Hepatocyte (in vitro differentiated cells): ENCODE results near the gene GPHN. TPM values are rescaled to one million over a fixed set of nuclear protein-coding genes. Genes with fewer than 3 reads are reported as not detected.
A peak's percentile ranks its signal among the peaks of the same experiment; 100 is the strongest.

Source experiments
- DNase-seq: peaks from one replicate; pipeline ENCODE4 v3.0.0-alpha.2; 2016; ENCODE audit warnings: low spot score
- H2AFZ ChIP-seq: fragments of 200-600 bp; sonication (generic); 2 replicates; pipeline ENCODE4 v1.6.0; 2016; ENCODE audit warnings: antibody characterized with exemption, mild to moderate bottlenecking
- H3K27ac ChIP-seq: fragments of 200-600 bp; sonication (generic); 2 replicates; pipeline ENCODE4 v1.5.1; 2016; ENCODE audit warnings: mild to moderate bottlenecking
- H3K27me3 ChIP-seq: fragments of 200-600 bp; sonication (generic); 2 replicates; pipeline ENCODE4 v1.6.1; 2016
- H3K36me3 ChIP-seq: fragments of 200-600 bp; sonication (generic); replicated peaks from 2 replicates; pipeline ENCODE4 v1.5.1; 2016; ENCODE audit warnings: low read depth; ENCODE audit not compliant: insufficient read depth
- H3K4me1 ChIP-seq: fragments of 200-600 bp; sonication (generic); 2 replicates; pipeline ENCODE4 v1.5.1; 2016; ENCODE audit warnings: mild to moderate bottlenecking, moderate library complexity; ENCODE audit not compliant: insufficient read depth
- H3K4me2 ChIP-seq: fragments of 200-600 bp; sonication (generic); 2 replicates; pipeline ENCODE4 v1.6.0; 2016
- H3K4me3 ChIP-seq: fragments of 200-600 bp; sonication (generic); 2 replicates; pipeline ENCODE4 v1.5.1; 2016; ENCODE audit warnings: mild to moderate bottlenecking
- H3K79me2 ChIP-seq: fragments of 200-600 bp; sonication (generic); 2 replicates; pipeline ENCODE4 v1.6.0; 2017; ENCODE audit warnings: mild to moderate bottlenecking
- H3K9me2 ChIP-seq: fragments of 200-600 bp; sonication (generic); replicated peaks from 2 replicates; pipeline ENCODE4 v1.6.0; 2017; ENCODE audit warnings: mild to moderate bottlenecking; ENCODE audit not compliant: insufficient read depth
- H3K9me3 ChIP-seq: fragments of 200-600 bp; sonication (generic); 2 replicates; pipeline ENCODE4 v1.5.1; 2016; ENCODE audit warnings: low read depth, mild to moderate bottlenecking
- H4K20me1 ChIP-seq: fragments of 200-600 bp; sonication (generic); 2 replicates; pipeline ENCODE4 v1.6.0; 2016; ENCODE audit warnings: mild to moderate bottlenecking; ENCODE audit not compliant: insufficient read depth, poor library complexity, severe bottlenecking
- EZH2 ChIP-seq: fragments of 200-600 bp; sonication (generic); IDR thresholded peaks from 2 replicates; pipeline ENCODE4 v1.6.1; 2016; ENCODE audit warnings: antibody characterized with exemption, mild to moderate bottlenecking, borderline replicate concordance
- EZH2phosphoT487 ChIP-seq: fragments of 200-600 bp; sonication (generic); IDR thresholded peaks from one replicate; pipeline ENCODE4 v1.6.1; 2018; ENCODE audit warnings: antibody characterized with exemption, mild to moderate bottlenecking, low read depth, moderate library complexity; ENCODE audit not compliant: unreplicated experiment, severe bottlenecking
- WGBS: methylation state at CpG from one replicate; pipeline ENCODE4 v1.1.6; 2016; ENCODE audit warnings: low lambda C conversion rate; ENCODE audit errors: missing lambda C conversion rate; 5-methylcytosine and 5-hydroxymethylcytosine counted together
- polyA plus RNA-seq: library from polyadenylated mRNA; unstranded; fragments of >200 nt; fragmentation: Nextera tagmentation; extraction: Ambion mirVana; gene quantifications from 2 replicates; pipeline ENCODE4 v1.2.1, GENCODE V29; 2016
- total RNA-seq: library from RNA; depleted of rRNA; stranded (reverse); fragments of >200 nt; gene quantifications from 2 replicates; pipeline ENCODE4 v1.2.3, GENCODE V29; 2014
- TF ChIP-seq, protein P1 (sequence below): fragments of 200-600 bp; sonication (generic); IDR thresholded peaks from 2 replicates; pipeline ENCODE4 v1.5.1; 2016; ENCODE audit warnings: antibody characterized with exemption, mild to moderate bottlenecking; ENCODE audit not compliant: poor library complexity

The GPHN gene
- total and polyA plus RNA-seq, 2 experiments from 2014 or later, result 9.3 to 10.7 TPM

DNA sequence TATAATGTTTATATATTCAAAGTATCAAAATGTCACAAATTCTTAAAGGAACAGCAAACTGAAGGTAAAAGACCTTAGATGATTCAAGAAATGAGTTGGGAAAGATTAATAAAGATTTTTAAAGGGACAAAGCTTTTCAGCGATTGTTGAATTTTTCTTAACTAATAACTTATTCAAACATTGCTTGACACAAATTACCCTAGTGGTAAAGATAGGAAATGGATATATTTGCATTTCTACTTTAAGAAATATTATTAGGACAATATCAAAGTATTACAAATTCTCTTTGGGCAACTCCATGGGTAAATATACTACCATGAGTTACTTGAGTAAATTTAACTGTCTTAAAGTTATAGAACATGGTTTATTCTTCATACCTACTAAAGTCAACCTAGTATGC, 415.3 kb downstream of the GPHN start:
- no peak overlapping the region for H3K4me3 ChIP-seq
- peaks cover under 1% of the 10 kb centered on the region for H3K4me1 ChIP-seq
- TF ChIP-seq, protein P1, sequence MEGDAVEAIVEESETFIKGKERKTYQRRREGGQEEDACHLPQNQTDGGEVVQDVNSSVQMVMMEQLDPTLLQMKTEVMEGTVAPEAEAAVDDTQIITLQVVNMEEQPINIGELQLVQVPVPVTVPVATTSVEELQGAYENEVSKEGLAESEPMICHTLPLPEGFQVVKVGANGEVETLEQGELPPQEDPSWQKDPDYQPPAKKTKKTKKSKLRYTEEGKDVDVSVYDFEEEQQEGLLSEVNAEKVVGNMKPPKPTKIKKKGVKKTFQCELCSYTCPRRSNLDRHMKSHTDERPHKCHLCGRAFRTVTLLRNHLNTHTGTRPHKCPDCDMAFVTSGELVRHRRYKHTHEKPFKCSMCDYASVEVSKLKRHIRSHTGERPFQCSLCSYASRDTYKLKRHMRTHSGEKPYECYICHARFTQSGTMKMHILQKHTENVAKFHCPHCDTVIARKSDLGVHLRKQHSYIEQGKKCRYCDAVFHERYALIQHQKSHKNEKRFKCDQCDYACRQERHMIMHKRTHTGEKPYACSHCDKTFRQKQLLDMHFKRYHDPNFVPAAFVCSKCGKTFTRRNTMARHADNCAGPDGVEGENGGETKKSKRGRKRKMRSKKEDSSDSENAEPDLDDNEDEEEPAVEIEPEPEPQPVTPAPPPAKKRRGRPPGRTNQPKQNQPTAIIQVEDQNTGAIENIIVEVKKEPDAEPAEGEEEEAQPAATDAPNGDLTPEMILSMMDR, result no peak
- TF ChIP-seq EZH2 (no peak), EZH2phosphoT487 (no peak)
- 100% methylated on average over 1 of the region's 1 CpG for WGBS
- H4K20me1 ChIP-seq, result no peaks in the 10 kb centered on the region
- no peaks in the 10 kb centered on the region for H3K79me2 ChIP-seq
- no peak overlapping the region for H3K4me2 ChIP-seq
- no peaks in the 10 kb centered on the region for H3K36me3 ChIP-seq
- H2AFZ ChIP-seq, result no peak overlapping the region
- H3K27ac ChIP-seq, result no peak overlapping the region
- no peaks in the 10 kb centered on the region for H3K9me3 ChIP-seq
- DNase-seq, result no peak
- no peaks in the 10 kb centered on the region for H3K9me2 ChIP-seq
- no peaks in the 10 kb centered on the region for H3K27me3 ChIP-seq

DNA sequence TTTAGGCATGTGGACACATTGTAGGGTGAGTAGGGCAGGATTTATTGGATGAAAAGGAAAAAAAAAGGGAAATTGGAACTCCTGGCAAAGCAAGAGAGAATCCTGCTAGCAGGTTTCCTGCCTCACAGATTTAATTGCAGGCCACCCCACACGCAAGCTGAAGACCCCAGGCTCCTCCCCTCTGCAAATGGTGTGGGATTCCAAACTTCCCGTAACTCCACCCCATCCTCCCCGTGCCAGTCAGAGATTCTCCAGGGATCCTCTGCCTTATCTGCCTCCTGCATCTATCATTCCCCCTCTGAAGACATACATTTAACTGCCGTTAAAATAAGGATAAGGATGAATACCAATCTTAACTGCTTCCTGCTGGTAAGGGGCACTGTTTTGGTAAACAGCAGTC, 431.5 kb downstream of the GPHN start:
- Histone ChIP-seq H3K27me3 (no peaks in the 10 kb centered on the region), H3K4me1 (no peaks in the 10 kb centered on the region), H3K9me2 (no peaks in the 10 kb centered on the region), H3K4me3 (no peak overlapping the region), H3K79me2 (no peaks in the 10 kb centered on the region), H3K27ac (no peak overlapping the region), H3K36me3 (no peaks in the 10 kb centered on the region), H2AFZ (no peak overlapping the region), H3K4me2 (no peak overlapping the region), H3K9me3 (peaks cover 25% of the 10 kb centered on the region), H4K20me1 (no peaks in the 10 kb centered on the region)
- DNase-seq, result no peak
- WGBS, result 67% methylated on average over 4 of the region's 4 CpGs
- TF ChIP-seq EZH2phosphoT487, result no peak
- TF ChIP-seq, protein P1, result no peak
- no peak for TF ChIP-seq EZH2

DNA sequence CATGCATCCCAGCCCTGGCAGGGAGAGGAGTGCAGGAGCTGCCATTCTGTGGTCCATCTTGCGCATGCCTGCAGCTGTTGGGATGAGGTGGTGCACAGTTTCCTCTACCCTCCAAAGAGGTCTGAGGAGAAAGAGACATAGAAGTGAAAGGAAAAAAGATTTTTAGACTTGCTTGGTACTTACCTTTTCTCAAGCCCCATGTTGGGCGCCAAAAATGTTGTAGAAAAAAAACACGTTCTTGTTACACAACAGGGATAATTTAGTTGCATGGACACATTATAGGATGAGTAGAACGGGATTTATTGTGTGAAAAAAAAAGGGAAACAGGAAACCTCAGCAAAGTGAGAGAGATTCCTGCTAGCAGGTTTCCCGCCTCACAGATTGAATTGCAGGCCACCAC, 436.9 kb downstream of the GPHN start:
- no peak overlapping the region for H2AFZ ChIP-seq
- H3K36me3 ChIP-seq, result no peaks in the 10 kb centered on the region
- TF ChIP-seq EZH2 (no peak), EZH2phosphoT487 (no peak)
- TF ChIP-seq, protein P1, result no peak

DNA sequence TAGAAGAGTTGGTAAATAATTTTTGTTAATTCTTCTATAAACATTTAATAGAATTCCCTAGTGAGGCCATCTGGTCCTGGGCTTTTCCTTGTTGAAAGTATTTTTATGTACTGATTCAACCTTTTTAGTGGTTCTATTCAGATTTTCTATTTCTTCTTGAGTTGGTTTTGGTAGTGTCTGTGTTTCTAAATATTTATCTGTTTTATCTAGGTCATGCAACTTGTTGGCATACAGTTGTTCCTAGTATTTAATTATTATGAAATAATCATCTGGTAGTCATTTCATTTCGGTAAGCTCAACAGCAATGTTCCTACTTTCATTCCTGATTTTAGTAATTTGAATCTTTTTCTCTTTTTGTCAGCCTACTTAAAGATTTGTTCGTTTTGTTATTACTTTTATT, 447.2 kb downstream of the GPHN start:
- H3K9me2 ChIP-seq, result no peaks in the 10 kb centered on the region
- no peak overlapping the region for H2AFZ ChIP-seq
- no peaks in the 10 kb centered on the region for H3K27me3 ChIP-seq
- H4K20me1 ChIP-seq, result no peaks in the 10 kb centered on the region
- DNase-seq, result no peak
- H3K4me1 ChIP-seq, result no peaks in the 10 kb centered on the region
- no peaks in the 10 kb centered on the region for H3K79me2 ChIP-seq
- no peak overlapping the region for H3K27ac ChIP-seq
- WGBS, result 91% methylated on average over 2 of the region's 2 CpGs
- no peak overlapping the region for H3K4me3 ChIP-seq
- peaks cover 18% of the 10 kb centered on the region for H3K9me3 ChIP-seq
- no peaks in the 10 kb centered on the region for H3K36me3 ChIP-seq
- H3K4me2 ChIP-seq, result no peak overlapping the region
- no peak for TF ChIP-seq EZH2
- no peak for TF ChIP-seq EZH2phosphoT487
- TF ChIP-seq, protein P1, result no peak

More for the DNA sequence above, 436.9 kb downstream of the GPHN start:
- Histone ChIP-seq H3K4me1 (no peaks in the 10 kb centered on the region), H3K27me3 (no peaks in the 10 kb centered on the region), H3K27ac (no peak overlapping the region), H3K9me2 (no peaks in the 10 kb centered on the region), H4K20me1 (no peaks in the 10 kb centered on the region), H3K79me2 (no peaks in the 10 kb centered on the region), H3K9me3 (peaks cover 49% of the 10 kb centered on the region), H3K4me2 (no peak overlapping the region), H3K4me3 (no peak overlapping the region)
- peak; percentile 6 for DNase-seq
- 96% methylated on average over 5 of the region's 5 CpGs for WGBS
